HG02610 (cell line): ENCODE data around the gene APELA.
"Not testable (repeated sequence)": the region's sequence is repeated elsewhere in the genome, so short reads cannot be mapped to it uniquely, and the experiment has no call there.

Experiments used
- ATAC-seq: cut with Tn5 transposase; IDR thresholded peaks from one replicate; pipeline ENCODE4 v1.9.1; 2021; ENCODE audit warnings: mild to moderate bottlenecking, moderate library complexity; ENCODE audit not compliant: unreplicated experiment

APELA gene

DNA sequence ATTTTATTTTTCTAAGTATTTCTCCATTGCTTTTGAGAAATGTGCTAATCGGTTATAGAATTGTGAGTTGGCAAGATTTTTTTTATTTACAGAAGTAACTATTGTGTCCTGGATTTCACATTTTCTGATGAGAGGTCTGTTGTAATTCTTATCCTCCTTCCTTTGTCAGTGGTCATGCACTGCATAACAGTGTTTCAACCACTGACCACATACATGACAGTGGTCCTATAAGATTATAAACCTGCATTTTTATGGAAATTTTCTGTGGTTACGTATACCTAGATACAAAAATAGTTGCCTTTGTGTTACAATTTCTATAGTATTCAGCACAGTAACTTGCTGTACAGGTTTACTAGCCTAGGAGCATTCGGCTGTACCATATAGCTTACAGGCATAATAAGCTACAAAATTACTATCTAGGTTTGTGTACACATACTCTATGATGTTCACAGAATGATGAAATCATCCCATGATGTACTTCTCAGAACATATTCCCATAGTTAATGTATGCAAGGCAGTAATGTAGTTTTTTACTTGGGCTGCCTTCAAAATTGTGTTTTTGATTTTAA, 47.8 kb downstream of the APELA start:
- ATAC-seq = no peak

- ATAC-seq = no peak
Measured at GRCh38 chr4:164926301-164926700, 49.3 kb downstream of the APELA start.

- ATAC-seq = not testable (repeated sequence)
Measured at GRCh38 chr4:164927101-164927500, 50.1 kb downstream of the APELA start.

- no peak for ATAC-seq
Measured at GRCh38 chr4:164930647-164931046, 53.7 kb downstream of the APELA start.

DNA sequence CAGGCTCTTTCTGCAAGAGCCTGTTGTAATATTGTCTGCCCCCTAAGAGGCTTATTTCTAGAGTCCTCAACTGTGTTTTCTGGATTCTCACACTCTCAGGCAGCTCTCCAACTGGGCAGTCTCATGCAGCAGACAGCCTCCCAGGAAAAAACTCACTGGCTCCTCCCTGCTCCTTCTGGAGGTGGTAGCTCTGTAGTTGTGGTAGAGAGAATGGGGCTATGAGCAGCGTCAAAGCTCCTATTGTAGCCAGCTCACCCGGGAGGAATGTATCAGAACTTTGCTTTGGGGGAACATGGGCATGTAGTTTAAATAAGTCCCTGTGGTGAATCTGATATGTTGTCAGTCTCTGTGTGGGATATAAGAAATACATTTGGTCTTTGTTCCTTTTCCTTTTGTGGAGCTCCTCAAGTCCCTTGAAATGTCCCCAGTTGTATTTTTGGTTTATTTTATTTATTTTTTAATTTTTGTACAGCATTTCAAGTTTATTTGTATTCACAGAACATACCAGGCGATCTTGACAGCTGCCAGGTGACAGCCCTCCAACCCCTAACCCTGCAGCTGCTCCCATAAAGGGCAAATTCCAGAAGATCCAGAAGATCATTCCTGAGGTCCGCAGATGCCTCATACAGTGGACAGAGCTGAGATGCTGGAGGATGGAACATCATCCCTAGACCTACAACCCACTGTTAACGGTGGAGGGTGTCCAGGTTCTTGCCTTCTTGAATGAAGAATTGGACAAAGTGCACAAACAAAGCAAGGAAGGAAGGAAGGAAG, 54.8 kb downstream of the APELA start:
- ATAC-seq = no peak

DNA sequence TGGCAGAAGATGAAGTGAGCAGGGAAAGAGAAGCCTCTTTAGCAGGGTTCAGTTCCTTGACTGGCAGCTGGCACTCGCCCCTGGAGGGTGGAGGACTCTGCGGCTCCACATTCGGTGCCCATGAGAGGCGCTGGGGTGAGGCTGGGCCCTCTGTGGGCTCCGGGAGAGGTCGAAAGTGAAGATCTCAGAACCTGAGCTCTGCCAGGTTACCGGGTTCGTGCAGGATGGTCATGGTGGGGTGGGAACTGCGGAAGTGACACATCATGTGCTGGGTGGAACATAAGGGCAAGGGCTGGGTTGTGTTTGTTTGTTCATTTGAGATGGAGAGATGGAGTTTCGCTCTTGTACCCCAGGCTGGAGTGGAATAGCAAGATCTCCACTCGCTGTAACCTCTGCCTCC, 56.3 kb downstream of the APELA start:
- no peak for ATAC-seq

DNA sequence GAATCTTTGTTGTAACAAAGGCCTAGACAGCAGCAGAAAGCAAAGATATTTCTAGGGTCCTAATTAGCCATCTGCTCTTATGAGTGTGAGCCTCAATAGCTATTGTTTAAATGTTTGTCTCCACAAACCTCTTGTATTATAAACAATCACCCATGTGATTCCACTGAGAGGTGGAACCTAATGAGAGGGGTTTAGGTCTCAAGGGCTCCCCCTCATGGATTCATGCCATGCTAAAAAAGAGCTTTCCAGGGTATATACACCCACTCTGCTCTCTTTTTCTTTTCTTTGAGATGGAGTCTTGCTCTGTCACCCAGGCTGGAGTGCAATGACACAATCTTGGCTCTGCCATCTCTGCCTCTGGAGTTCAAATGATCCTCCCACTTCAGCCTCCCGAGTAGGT, 58.4 kb downstream of the APELA start:
- peak; percentile 52 for ATAC-seq

- peak; percentile 55 for ATAC-seq
Measured at GRCh38 chr4:164935865-164936606, 59.1 kb downstream of the APELA start.

GRCh38 chr4:164937576-164938270, 60.7 kb downstream of the APELA start:
- ATAC-seq = peak; percentile 35

DNA sequence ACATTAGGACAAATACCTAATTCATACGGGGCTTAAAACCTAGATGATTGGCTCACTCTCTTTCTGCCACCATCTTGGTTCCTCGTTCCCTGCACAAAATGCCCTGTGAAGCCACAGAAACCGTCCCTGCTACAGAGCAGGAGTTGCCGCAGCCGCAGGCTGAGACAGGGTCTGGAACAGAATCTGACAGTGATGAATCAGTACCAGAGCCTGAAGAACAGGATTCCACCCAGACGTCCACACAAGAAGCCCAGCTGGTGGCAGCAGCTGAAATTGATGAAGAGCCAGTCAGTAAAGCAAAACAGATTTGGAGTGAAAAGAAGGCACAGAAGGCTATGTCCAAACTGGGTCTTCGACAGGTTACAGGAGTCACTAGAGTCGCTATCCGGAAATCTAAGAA, 66.2 kb downstream of the APELA start:
- ATAC-seq = no peak

DNA sequence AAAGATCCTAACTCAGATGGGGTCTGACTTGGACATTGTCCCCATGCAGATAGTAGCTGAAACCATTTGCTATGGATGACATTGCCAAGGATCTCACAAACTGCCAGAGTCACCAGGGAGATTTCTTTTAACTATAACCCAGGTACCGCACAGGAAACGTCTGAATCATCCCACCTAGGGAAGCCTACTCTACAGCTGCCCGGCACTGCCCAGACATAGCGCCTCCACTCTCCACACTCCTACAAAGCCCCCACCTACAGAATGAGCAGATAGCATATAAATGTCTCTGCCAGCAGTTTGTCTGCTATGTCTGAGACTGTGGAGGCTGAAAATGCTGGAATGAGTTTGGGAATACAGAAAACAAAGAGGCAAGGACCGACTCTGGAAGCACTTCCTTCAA, 68.2 kb downstream of the APELA start:
- no peak for ATAC-seq

DNA sequence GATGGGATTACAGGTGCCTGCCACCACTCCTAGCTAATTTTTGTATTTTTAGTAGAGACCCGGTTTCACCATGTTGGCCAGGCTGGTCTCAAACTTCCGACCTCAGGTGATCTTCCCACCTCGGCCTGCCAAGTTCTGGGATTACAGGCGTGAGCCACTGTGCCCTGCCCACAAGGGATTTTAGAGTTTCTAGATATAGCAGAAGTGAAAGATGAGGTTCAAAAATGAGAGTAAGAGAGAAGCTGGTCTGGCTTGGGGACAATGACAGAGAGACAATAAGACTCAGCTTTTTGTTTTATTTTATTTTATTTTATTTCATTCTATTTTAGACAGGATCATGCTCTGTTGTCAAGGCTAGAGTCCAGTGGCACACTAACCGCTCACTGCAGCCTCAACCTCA, 69.8 kb downstream of the APELA start:
- no peak for ATAC-seq
